ENCODE data around the gene NANOS3. TPM values are rescaled to one million over a fixed set of nuclear protein-coding genes. Genes with fewer than 3 reads are reported as not detected.

NANOS3 gene
- total and polyA plus RNA-seq, 10 of the 15 experiments (the other 5 are each of a cell fraction or from before 2014, with no cell fraction given) = 0.31 to 1.7 (median 0.81) TPM

DNA sequence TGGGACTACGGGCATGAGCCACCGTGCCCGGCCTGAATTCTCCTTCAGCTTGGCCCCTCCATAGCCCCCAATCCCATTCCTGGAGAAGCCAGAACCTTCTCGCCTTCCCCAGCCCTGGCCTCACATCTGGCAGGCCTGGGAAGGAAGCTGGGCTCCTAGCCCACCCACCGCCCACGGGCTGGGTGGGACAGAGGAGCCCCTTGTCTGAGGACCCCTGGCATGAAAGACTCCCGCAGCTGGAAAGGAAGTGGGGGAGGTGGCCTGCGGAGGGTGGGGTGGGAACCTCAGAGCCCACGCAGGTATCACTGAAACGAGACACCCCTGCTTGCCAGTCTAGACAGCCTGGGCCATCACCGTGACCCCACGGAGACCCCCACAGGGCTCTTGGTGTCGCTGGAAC, 7.7 kb upstream of the NANOS3 start:
- ChIA-PET POLR2A (no interaction called here), RAD21 (ENCODE audit: unreplicated experiment) (no interaction called here), CTCF (interaction anchor here (0.7 to 0.9 kb wide), 2 partner anchors 10 to 174 kb away, joined by 4 read pairs; no protein-coding TSS in a partner anchor), SMC1A (ENCODE audit: uncharacterized antibody, unreplicated experiment) (no interaction called here)
- Histone ChIP-seq H2AFZ (ENCODE audit: control insufficient read depth, low read depth, low read length) (no peak overlapping the region), H3K4me1 (ENCODE audit: control insufficient read depth, insufficient read depth, low read length) (no peaks in the 10 kb centered on the region), H3K36me3 (ENCODE audit: control insufficient read depth in 2 of 2, insufficient read depth in 2 of 2, low read length in 1 of 2) (no peaks in the 10 kb centered on the region), H4K20me1 (ENCODE audit: control insufficient read depth, insufficient read depth) (no peaks in the 10 kb centered on the region), H3K27me3 (replicated peaks in 1 of 2; ENCODE audit: control insufficient read depth in 2 of 2, insufficient read depth in 2 of 2, low read length in 1 of 2) (no peaks in the 10 kb centered on the region; a peak in 1 of 4 replicates), H3K79me2 (ENCODE audit: control insufficient read depth, insufficient read depth, low read length) (no peaks in the 10 kb centered on the region), H3K27ac (ENCODE audit: control insufficient read depth, insufficient read depth) (no peak overlapping the region), H3K4me3 (no peak overlapping the region), H3K9ac (ENCODE audit: control insufficient read depth, insufficient read depth, low read length) (no peak overlapping the region), H3K9me3 (replicated peaks; ENCODE audit: control insufficient read depth, insufficient read depth, low read length) (no peaks in the 10 kb centered on the region; the same call in 2 of the 3 replicates), H3K4me2 (ENCODE audit: control insufficient read depth, insufficient read depth) (no peak overlapping the region)
- no peak for DNase-seq (ENCODE audit: low read depth, low spot score)
- intact Hi-C loops (cut with micrococcal nuclease; ENCODE audit: unreplicated experiment) = no loop called here
- in situ Hi-C loops (cut with MboI) = no loop called here
- no peak for ATAC-seq
- no peak for TF ChIP-seq PAX5 (IDR thresholded peaks at IDR 0.05; ENCODE audit: borderline replicate concordance, low read depth, low read length)
- TF ChIP-seq STAT3 (IDR thresholded peaks at IDR 0.05; ENCODE audit: low read depth, low read length) = no peak
- no peak for TF ChIP-seq BCL11A (IDR thresholded peaks at IDR 0.05; ENCODE audit: low read depth, low read length)
- TF ChIP-seq, protein P1, sequence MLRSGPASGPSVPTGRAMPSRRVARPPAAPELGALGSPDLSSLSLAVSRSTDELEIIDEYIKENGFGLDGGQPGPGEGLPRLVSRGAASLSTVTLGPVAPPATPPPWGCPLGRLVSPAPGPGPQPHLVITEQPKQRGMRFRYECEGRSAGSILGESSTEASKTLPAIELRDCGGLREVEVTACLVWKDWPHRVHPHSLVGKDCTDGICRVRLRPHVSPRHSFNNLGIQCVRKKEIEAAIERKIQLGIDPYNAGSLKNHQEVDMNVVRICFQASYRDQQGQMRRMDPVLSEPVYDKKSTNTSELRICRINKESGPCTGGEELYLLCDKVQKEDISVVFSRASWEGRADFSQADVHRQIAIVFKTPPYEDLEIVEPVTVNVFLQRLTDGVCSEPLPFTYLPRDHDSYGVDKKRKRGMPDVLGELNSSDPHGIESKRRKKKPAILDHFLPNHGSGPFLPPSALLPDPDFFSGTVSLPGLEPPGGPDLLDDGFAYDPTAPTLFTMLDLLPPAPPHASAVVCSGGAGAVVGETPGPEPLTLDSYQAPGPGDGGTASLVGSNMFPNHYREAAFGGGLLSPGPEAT (IDR thresholded peaks at IDR 0.05; ENCODE audit: low read depth) = no peak
- TF ChIP-seq, protein P2, sequence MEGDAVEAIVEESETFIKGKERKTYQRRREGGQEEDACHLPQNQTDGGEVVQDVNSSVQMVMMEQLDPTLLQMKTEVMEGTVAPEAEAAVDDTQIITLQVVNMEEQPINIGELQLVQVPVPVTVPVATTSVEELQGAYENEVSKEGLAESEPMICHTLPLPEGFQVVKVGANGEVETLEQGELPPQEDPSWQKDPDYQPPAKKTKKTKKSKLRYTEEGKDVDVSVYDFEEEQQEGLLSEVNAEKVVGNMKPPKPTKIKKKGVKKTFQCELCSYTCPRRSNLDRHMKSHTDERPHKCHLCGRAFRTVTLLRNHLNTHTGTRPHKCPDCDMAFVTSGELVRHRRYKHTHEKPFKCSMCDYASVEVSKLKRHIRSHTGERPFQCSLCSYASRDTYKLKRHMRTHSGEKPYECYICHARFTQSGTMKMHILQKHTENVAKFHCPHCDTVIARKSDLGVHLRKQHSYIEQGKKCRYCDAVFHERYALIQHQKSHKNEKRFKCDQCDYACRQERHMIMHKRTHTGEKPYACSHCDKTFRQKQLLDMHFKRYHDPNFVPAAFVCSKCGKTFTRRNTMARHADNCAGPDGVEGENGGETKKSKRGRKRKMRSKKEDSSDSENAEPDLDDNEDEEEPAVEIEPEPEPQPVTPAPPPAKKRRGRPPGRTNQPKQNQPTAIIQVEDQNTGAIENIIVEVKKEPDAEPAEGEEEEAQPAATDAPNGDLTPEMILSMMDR (IDR thresholded peaks at IDR 0.05 in 2 of 3, conservative IDR thresholded peaks at IDR 0.05 in 1 of 3; ENCODE audit: control insufficient read depth in 2 of 3, extremely low read depth in 1 of 3, insufficient read depth in 1 of 3, low read depth in 3 of 3, low read length in 3 of 3) = no peak
- no peak for FAIRE-seq
- 48% methylated on average over 13 of the region's 13 CpGs for WGBS (ENCODE audit: insufficient coverage, insufficient replicate concordance, low lambda C conversion rate, missing lambda C conversion rate)
- BruUV-seq (replicated peaks) = no TSS peak
